C4-2B (cell line): ENCODE data around the gene MON2.

Experiments used
- H3K27ac ChIP-seq: fragments of 450-650 bp; 2 replicates; pipeline ENCODE4 v1.5.1; 2017
- CTCF ChIP-seq: fragments of 450-650 bp; conservative IDR thresholded peaks from 2 replicates; pipeline ENCODE4 v1.5.1; 2017; ENCODE audit warnings: mild to moderate bottlenecking
- ZFX ChIP-seq: fragments of 450-650 bp; IDR thresholded peaks from 2 replicates; pipeline ENCODE4 v1.6.1; 2017

Gene MON2

GRCh38 chr12:62629413-62629812, 162.8 kb downstream of the MON2 start:
- no peak overlapping the region for H3K27ac ChIP-seq
- TF ChIP-seq ZFX: no peak
- no peak for TF ChIP-seq CTCF

GRCh38 chr12:62629971-62630739, 163.5 kb downstream of the MON2 start:
- no peak overlapping the region for H3K27ac ChIP-seq
- no peak for TF ChIP-seq CTCF
- no peak for TF ChIP-seq ZFX

GRCh38 chr12:62631471-62632410, 165.1 kb downstream of the MON2 start:
- no peak overlapping the region for H3K27ac ChIP-seq
- TF ChIP-seq CTCF (no peak), ZFX (no peak)

- no peak overlapping the region for H3K27ac ChIP-seq
- no peak for TF ChIP-seq ZFX
- TF ChIP-seq CTCF: no peak
Measured at GRCh38 chr12:62632411-62632918, 165.8 kb downstream of the MON2 start.

GRCh38 chr12:62635649-62636048, 169.0 kb downstream of the MON2 start:
- no peak for TF ChIP-seq CTCF
- no peak for TF ChIP-seq ZFX
- H3K27ac ChIP-seq: no peak overlapping the region

- H3K27ac ChIP-seq: no peak overlapping the region
- TF ChIP-seq CTCF: no peak
- TF ChIP-seq ZFX: no peak
Measured at GRCh38 chr12:62637679-62638078, 171.1 kb downstream of the MON2 start.

- H3K27ac ChIP-seq: no peak overlapping the region
- no peak for TF ChIP-seq CTCF
- TF ChIP-seq ZFX: no peak
Measured at GRCh38 chr12:62640910-62641448, 174.4 kb downstream of the MON2 start.
